Activated CD8-positive, alpha-beta T cell treated with anti-CD3 and anti-CD28 coated beads for 36 hours (primary cell): Measurements from ENCODE around the gene FLOT1. TPM values are rescaled to one million over a fixed set of nuclear protein-coding genes. Genes with fewer than 3 reads are reported as not detected.

Experiments used
- ATAC-seq: fragments of 200-7000 bp; cut with Tn5 transposase; one replicate; pipeline ENCODE4 v1.10.0; 2021; ENCODE audit warnings: mild to moderate bottlenecking, moderate library complexity
- CTCF ChIA-PET: fragments of 350-600 bp; sonication (Branson Sonifier 250); formaldehyde crosslinking; loops from one replicate; lab custom pipeline; 2021; ENCODE audit warnings: antibody characterized with exemption; lab: Charles Lee
- POLR2A ChIA-PET: fragments of 350-600 bp; sonication (Branson Sonifier 250); formaldehyde crosslinking; loops from one replicate; lab custom pipeline; 2021; ENCODE audit warnings: antibody characterized with exemption; lab: Charles Lee
- DNase-seq: peaks from one replicate; pipeline ENCODE4 v3.0.0-alpha.2; 2020
- H3K27ac Mint-ChIP-seq: one replicate; pipeline ENCODE4 v1.8.0; 2021; ENCODE audit warnings: mild to moderate bottlenecking, mixed read lengths
- H3K27me3 Mint-ChIP-seq: one replicate; pipeline ENCODE4 v1.8.0; 2021; ENCODE audit warnings: mixed read lengths
- H3K36me3 Mint-ChIP-seq: one replicate; pipeline ENCODE4 v1.8.0; 2021; ENCODE audit warnings: low read depth, mixed read lengths
- H3K4me1 Mint-ChIP-seq: one replicate; pipeline ENCODE4 v1.8.0; 2021; ENCODE audit warnings: low read depth, mixed read lengths
- H3K4me3 Mint-ChIP-seq: one replicate; pipeline ENCODE4 v1.8.0; 2021; ENCODE audit warnings: mild to moderate bottlenecking, moderate library complexity, mixed read lengths
- H3K9me3 Mint-ChIP-seq: one replicate; pipeline ENCODE4 v1.8.0; 2021; ENCODE audit warnings: mixed read lengths
- intact Hi-C: fragments of 100-400 bp; cut with micrococcal nuclease; formaldehyde crosslinking; loops from one replicate; pipeline ENCODE4 v1.10.0; 2022
- total RNA-seq, 2 experiments: library from RNA; stranded (reverse); gene quantifications; one replicate each; pipeline ENCODE4 v1.2.3, GENCODE V29; 2021
- TF ChIP-seq, protein P1 (sequence below): fragments of 200-600 bp; IDR thresholded peaks from one replicate; pipeline ENCODE4 v1.8.0; 2022; ENCODE audit warnings: antibody characterized with exemption, mild to moderate bottlenecking

FLOT1 gene
- total RNA-seq, 2 experiments from 2014 or later: 135 TPM

DNA sequence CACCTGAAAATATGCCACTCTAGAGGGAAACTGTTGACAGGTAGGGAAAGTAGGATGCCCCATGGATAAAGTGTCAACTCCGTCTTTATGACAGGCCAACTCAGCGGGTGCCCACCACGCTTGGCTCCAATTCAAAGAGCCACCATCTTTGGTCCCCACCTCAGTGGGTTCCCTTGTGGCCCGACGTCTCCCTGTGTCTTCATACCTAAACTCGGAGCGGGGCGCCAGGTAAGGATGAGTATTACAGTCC lies 25.7 kb downstream of the FLOT1 start:
- TF ChIP-seq, protein P1, sequence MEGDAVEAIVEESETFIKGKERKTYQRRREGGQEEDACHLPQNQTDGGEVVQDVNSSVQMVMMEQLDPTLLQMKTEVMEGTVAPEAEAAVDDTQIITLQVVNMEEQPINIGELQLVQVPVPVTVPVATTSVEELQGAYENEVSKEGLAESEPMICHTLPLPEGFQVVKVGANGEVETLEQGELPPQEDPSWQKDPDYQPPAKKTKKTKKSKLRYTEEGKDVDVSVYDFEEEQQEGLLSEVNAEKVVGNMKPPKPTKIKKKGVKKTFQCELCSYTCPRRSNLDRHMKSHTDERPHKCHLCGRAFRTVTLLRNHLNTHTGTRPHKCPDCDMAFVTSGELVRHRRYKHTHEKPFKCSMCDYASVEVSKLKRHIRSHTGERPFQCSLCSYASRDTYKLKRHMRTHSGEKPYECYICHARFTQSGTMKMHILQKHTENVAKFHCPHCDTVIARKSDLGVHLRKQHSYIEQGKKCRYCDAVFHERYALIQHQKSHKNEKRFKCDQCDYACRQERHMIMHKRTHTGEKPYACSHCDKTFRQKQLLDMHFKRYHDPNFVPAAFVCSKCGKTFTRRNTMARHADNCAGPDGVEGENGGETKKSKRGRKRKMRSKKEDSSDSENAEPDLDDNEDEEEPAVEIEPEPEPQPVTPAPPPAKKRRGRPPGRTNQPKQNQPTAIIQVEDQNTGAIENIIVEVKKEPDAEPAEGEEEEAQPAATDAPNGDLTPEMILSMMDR: no peak
- DNase-seq: no peak
- H3K36me3 Mint-ChIP-seq: peaks cover 66% of the 10 kb centered on the region
- H3K4me1 Mint-ChIP-seq: peaks cover 41% of the 10 kb centered on the region
- ChIA-PET CTCF (interaction anchor here (0.8 to 25.8 kb wide), 7 partner anchors 14 to 370 kb away, joined by 3 to 704 read pairs (median 4); partner anchors contain the start of gene DHX16), POLR2A (interaction anchor here (0.7 to 22.1 kb wide), 8 partner anchors 8 to 147 kb away, joined by 3 to 500 read pairs (median 8); partner anchors contain the start of genes DHX16, MRPS18B, NRM and PPP1R10)
- ATAC-seq: no peak
- peak overlapping the region; percentile 99 for H3K27ac Mint-ChIP-seq
- H3K27me3 Mint-ChIP-seq: no peaks in the 10 kb centered on the region
- no peaks in the 10 kb centered on the region for H3K9me3 Mint-ChIP-seq
- H3K4me3 Mint-ChIP-seq: peak overlapping the region; percentile 80
- intact Hi-C loops: loop anchor here (1.0 kb wide), 1 partner anchor 35 kb away; no protein-coding TSS in a partner anchor

DNA sequence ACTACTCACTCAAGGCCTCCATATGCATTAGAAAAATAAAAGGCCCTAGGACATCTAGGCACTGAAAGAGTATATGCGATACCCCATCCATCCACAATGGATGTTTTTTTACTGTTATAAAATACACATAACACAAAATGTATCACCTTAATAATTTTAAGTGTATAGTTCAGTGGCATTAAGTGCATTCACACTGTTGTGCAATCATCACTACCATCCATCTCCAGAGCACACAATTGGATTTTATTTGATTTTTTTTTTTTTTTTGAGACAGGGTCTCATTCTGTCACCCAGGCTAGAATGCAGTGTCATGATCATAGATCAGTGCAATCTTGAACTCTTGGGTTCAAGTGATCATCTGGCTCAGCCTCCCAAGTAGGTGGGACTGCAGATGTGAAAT lies 28.2 kb downstream of the FLOT1 start:
- no peak overlapping the region for H3K27ac Mint-ChIP-seq
- no peaks in the 10 kb centered on the region for H3K9me3 Mint-ChIP-seq
- peaks cover 41% of the 10 kb centered on the region for H3K4me1 Mint-ChIP-seq
- no peaks in the 10 kb centered on the region for H3K27me3 Mint-ChIP-seq
- no peak for DNase-seq
- POLR2A ChIA-PET: interaction anchor here (22.1 kb wide), 1 partner anchor 36 kb away, joined by 500 read pairs; the partner anchor contains the start of gene DHX16
- TF ChIP-seq, protein P1: no peak
- no peak overlapping the region for H3K4me3 Mint-ChIP-seq
- CTCF ChIA-PET: interaction anchor here (0.6 to 0.7 kb wide), 2 partner anchors 9 to 35 kb away, joined by 3 read pairs; no protein-coding TSS in a partner anchor
- intact Hi-C loops: no loop called here
- no peak for ATAC-seq
- peaks cover 67% of the 10 kb centered on the region for H3K36me3 Mint-ChIP-seq

DNA sequence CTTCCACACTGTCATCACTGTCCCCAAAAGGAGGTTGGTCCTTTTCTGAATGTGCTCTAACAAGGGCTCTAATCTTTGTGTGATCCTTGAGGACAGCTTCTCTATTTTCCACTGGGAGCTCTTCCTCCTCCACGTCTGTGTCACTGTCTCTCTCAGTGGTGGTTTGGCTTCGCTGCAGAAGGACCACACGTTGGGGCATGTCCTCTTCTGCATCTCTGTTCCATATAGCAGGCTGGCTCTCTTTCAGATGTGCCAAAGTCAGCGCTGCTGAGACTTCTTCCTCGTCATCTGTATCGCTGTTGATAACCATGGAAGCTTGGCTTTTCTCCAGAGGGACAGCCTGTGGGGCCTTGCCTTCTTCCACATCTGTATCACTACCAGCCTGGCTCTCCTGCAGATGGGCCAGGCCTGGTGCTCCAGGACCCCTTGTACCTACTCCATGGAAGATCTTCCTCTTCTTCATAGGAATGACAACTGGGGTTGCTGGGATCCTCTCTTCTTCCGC lies 30.0 kb downstream of the FLOT1 start:
- POLR2A ChIA-PET: interaction anchor here (0.9 to 22.1 kb wide), 10 partner anchors 9 to 97 kb away, joined by 3 to 500 read pairs (median 4); partner anchors contain the start of gene DHX16
- no peak overlapping the region for H3K4me3 Mint-ChIP-seq
- TF ChIP-seq, protein P1: no peak
- DNase-seq (no peak), ATAC-seq (no peak)
- no peaks in the 10 kb centered on the region for H3K27me3 Mint-ChIP-seq
- peak overlapping the region; percentile 75 for H3K27ac Mint-ChIP-seq
- intact Hi-C loops: no loop called here
- CTCF ChIA-PET: interaction anchor here (1.8 to 3.7 kb wide), 2 partner anchors 33 to 40 kb away, joined by 5 to 14 read pairs; partner anchors contain the start of gene DHX16
- peaks cover 74% of the 10 kb centered on the region for H3K36me3 Mint-ChIP-seq
- H3K4me1 Mint-ChIP-seq: peaks cover 31% of the 10 kb centered on the region
- no peaks in the 10 kb centered on the region for H3K9me3 Mint-ChIP-seq

DNA sequence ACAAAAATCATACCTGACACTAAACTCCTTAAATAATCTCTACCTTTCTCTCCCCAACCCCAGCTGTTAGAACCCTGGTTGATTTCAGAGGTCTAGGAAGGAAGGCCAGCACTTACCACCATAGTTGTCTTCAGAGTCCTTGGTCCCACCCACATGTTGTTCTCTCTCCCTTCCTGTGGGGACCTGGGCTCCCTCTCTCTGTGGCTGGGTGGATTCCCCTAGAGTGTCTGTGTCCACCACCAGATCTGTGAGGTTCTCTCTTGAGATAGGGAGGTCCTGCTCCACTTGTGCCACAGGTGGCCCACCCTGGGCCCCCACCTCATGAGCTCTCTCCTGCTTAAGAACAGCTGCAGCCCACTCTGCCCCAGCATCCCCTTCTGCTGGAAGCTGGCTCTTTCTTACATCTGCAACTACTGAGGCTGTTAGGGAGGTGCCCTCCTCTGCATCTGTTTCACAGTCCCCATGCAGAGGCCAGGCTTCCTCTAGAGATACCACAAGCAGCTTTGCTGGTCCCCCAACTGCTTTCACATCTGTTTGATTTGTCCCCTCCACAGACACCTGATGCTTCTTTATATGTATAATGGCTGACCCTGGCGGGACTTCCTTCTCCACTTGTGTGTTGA lies 30.6 kb downstream of the FLOT1 start:
- no peak overlapping the region for H3K4me3 Mint-ChIP-seq
- TF ChIP-seq, protein P1: no peak
- intact Hi-C loops: no loop called here

More for the DNA sequence above, 30.6 kb downstream of the FLOT1 start:
- POLR2A ChIA-PET: interaction anchor here (0.9 to 22.1 kb wide), 9 partner anchors 10 to 97 kb away, joined by 3 to 500 read pairs (median 4); partner anchors contain the start of gene DHX16
- H3K36me3 Mint-ChIP-seq: peaks cover 76% of the 10 kb centered on the region
- no peaks in the 10 kb centered on the region for H3K9me3 Mint-ChIP-seq
- CTCF ChIA-PET: interaction anchor here (1.8 to 3.7 kb wide), 2 partner anchors 33 to 40 kb away, joined by 5 to 14 read pairs; partner anchors contain the start of gene DHX16
- H3K27me3 Mint-ChIP-seq: no peaks in the 10 kb centered on the region
- H3K27ac Mint-ChIP-seq: peak overlapping the region; percentile 75
- no peak for DNase-seq
- peak; percentile 61 for ATAC-seq
- peaks cover 31% of the 10 kb centered on the region for H3K4me1 Mint-ChIP-seq
